Loucy (cell line): Measurements from ENCODE around the gene ARHGEF12.

ENCODE experiments used
- H2AFZ ChIP-seq: fragments of 200-600 bp; sonication (generic); 2 replicates; pipeline ENCODE4 v1.6.0; 2016; ENCODE audit warnings: antibody characterized with exemption, mild to moderate bottlenecking, low read length, moderate library complexity
- H3F3A ChIP-seq: fragments of 200-600 bp; 2 replicates; pipeline ENCODE4 v1.6.0; 2016; ENCODE audit warnings: antibody characterized with exemption, low read depth, mild to moderate bottlenecking
- H3K27me3 ChIP-seq: fragments of 200-600 bp; sonication (generic); 2 replicates; pipeline ENCODE4 v1.6.1; 2014; ENCODE audit warnings: low read length, mild to moderate bottlenecking; ENCODE audit not compliant: insufficient read depth, poor library complexity, severe bottlenecking
- H3K36me3 ChIP-seq: fragments of 200-600 bp; sonication (generic); 2 replicates; pipeline ENCODE4 v1.6.1; 2016; ENCODE audit warnings: low read length; ENCODE audit not compliant: insufficient read depth
- H3K4me1 ChIP-seq: fragments of 200-600 bp; sonication (generic); 2 replicates; pipeline ENCODE4 v1.5.1; 2014; ENCODE audit warnings: low read length, mild to moderate bottlenecking; ENCODE audit not compliant: insufficient read depth, poor library complexity, severe bottlenecking
- H3K4me2 ChIP-seq: fragments of 200-600 bp; sonication (generic); 2 replicates; pipeline ENCODE4 v1.6.0; 2014; ENCODE audit warnings: antibody characterized with exemption, low read length, low read depth, mild to moderate bottlenecking; ENCODE audit not compliant: poor library complexity, severe bottlenecking
- H3K4me3 ChIP-seq: fragments of 200-600 bp; sonication (generic); 2 replicates; pipeline ENCODE4 v1.5.1; 2014; ENCODE audit warnings: low read length, mild to moderate bottlenecking, mixed read lengths; ENCODE audit not compliant: poor library complexity, severe bottlenecking
- H3K79me2 ChIP-seq: fragments of 200-600 bp; sonication (generic); 2 replicates; pipeline ENCODE4 v1.6.1; 2014; ENCODE audit warnings: low read length; ENCODE audit not compliant: insufficient read depth
- H3K9ac ChIP-seq: fragments of 200-600 bp; sonication (generic); 2 replicates; pipeline ENCODE4 v1.6.0; 2014; ENCODE audit warnings: mild to moderate bottlenecking, low read depth, low read length, moderate library complexity; ENCODE audit not compliant: poor library complexity, severe bottlenecking
- H3K9me2 ChIP-seq: fragments of 200-600 bp; sonication (generic); replicated peaks from 2 replicates; pipeline ENCODE4 v1.6.1; 2016; ENCODE audit warnings: low read depth, low read length, mixed read lengths
- H3K9me3 ChIP-seq: fragments of 200-600 bp; sonication (generic); 2 replicates; pipeline ENCODE4 v1.6.1; 2014; ENCODE audit warnings: mild to moderate bottlenecking, antibody characterized with exemption, low read length, low read depth; ENCODE audit not compliant: insufficient read depth
- H4K20me1 ChIP-seq: fragments of 200-600 bp; sonication (generic); 2 replicates; pipeline ENCODE4 v1.6.0; 2014; ENCODE audit warnings: antibody characterized with exemption, low read length, mild to moderate bottlenecking; ENCODE audit not compliant: insufficient read depth, poor library complexity, severe bottlenecking
- CTCF ChIP-seq: fragments of 200-600 bp; sonication (generic); conservative IDR thresholded peaks from 2 replicates; pipeline ENCODE4 v1.5.1; 2014; ENCODE audit warnings: mild to moderate bottlenecking, antibody characterized with exemption, low read length
- EZH2phosphoT487 ChIP-seq: fragments of 200-600 bp; IDR thresholded peaks from 2 replicates; pipeline ENCODE4 v1.6.1; 2018; ENCODE audit warnings: antibody characterized with exemption, mild to moderate bottlenecking, moderate library complexity, borderline replicate concordance

The ARHGEF12 gene

GRCh38 chr11:120537996-120538395 is 201.8 kb downstream of the ARHGEF12 start:
- Histone ChIP-seq H3F3A (no peaks in the 10 kb centered on the region), H3K4me3 (no peak overlapping the region), H3K9me3 (no peaks in the 10 kb centered on the region), H2AFZ (no peak overlapping the region), H4K20me1 (no peaks in the 10 kb centered on the region), H3K9ac (no peak overlapping the region), H3K79me2 (no peaks in the 10 kb centered on the region), H3K27me3 (no peaks in the 10 kb centered on the region), H3K36me3 (no peaks in the 10 kb centered on the region), H3K4me2 (no peak overlapping the region), H3K9me2 (no peaks in the 10 kb centered on the region), H3K4me1 (no peaks in the 10 kb centered on the region)
- no peak for TF ChIP-seq EZH2phosphoT487
- no peak for TF ChIP-seq CTCF

- Histone ChIP-seq H2AFZ (no peak overlapping the region), H3K9ac (no peak overlapping the region), H3K4me1 (no peaks in the 10 kb centered on the region), H3K36me3 (no peaks in the 10 kb centered on the region), H3K9me3 (no peaks in the 10 kb centered on the region), H3K4me3 (no peak overlapping the region), H3F3A (no peaks in the 10 kb centered on the region), H3K9me2 (no peaks in the 10 kb centered on the region), H4K20me1 (no peaks in the 10 kb centered on the region), H3K27me3 (no peaks in the 10 kb centered on the region), H3K4me2 (no peak overlapping the region), H3K79me2 (no peaks in the 10 kb centered on the region)
- TF ChIP-seq CTCF: no peak
- no peak for TF ChIP-seq EZH2phosphoT487
These were observed 202.5 kb downstream of the ARHGEF12 start for GRCh38 chr11:120538707-120539106.
